ENCODE data around the gene GEN1.

- TF ChIP-seq CTCF (IDR thresholded peaks at IDR 0.05; ENCODE audit: insufficient read depth, low read length, poor library complexity, severe bottlenecking) (no peak), EZH2phosphoT487 (conservative IDR thresholded peaks at IDR 0.05; ENCODE audit: low read length) (no peak)
These were observed 791 bp upstream of the GEN1 start for GRCh38 chr2:17752892-17753802.
